ENCODE results near the gene NRG3. TPM values are rescaled to one million over a fixed set of nuclear protein-coding genes. Genes with fewer than 3 reads are reported as not detected.

The NRG3 gene
- total and polyA plus RNA-seq, 2 of the 8 experiments (the other 6 are each of a cell fraction or from before 2014, with no cell fraction given): 4.2 to 5.0 TPM

DNA sequence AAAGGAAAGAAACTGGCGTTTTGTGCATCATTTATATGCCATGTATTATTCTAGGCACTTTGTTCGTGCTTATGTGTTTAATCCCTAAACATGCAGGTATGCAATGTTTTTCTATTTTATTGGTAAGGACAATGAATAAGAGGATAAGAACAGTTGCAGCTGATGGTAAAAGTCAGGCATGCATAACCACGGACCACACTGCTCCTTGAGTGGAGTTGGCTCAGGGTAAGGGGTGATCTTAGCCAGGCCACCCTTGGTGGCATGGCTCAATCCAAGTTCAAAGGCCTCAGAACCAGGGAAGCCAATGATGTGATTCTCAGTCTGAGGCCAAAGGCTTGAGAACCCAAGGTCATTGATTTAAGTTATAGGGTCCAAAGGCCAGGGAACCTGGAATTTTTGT is 1068.1 kb downstream of the NRG3 start:
- Histone ChIP-seq H3K4me2 (ENCODE audit: insufficient read depth in 1 of 2, low read depth in 2 of 2, low read length in 2 of 2) (no peak overlapping the region), H2BK15ac (ENCODE audit: low read length) (no peak overlapping the region), H3K79me1 (ENCODE audit: low read depth, low read length) (no peaks in the 10 kb centered on the region), H3K36me3 (ENCODE audit: control insufficient read depth in 2 of 4, insufficient read depth in 4 of 4, low read length in 3 of 4) (no peaks in the 10 kb centered on the region; a peak in 1 of 8 replicates), H3K9ac (replicated peaks in 1 of 4; ENCODE audit: extremely low read depth in 1 of 4, low read depth in 3 of 4, low read length in 3 of 4) (no peak overlapping the region), H3K4ac (replicated peaks; ENCODE audit: insufficient read length, low read depth, low read length) (no peak overlapping the region), H3K4me1 (replicated peaks in 1 of 4; ENCODE audit: control insufficient read depth in 3 of 4, insufficient read depth in 4 of 4, low read length in 3 of 4) (no peaks in the 10 kb centered on the region), H3K27me3 (replicated peaks in 1 of 4; ENCODE audit: control insufficient read depth in 3 of 4, extremely low read depth in 1 of 4, insufficient read depth in 3 of 4, low read length in 3 of 4) (no peaks in the 10 kb centered on the region), H2BK20ac (ENCODE audit: low read length) (no peak overlapping the region), H3K23me2 (ENCODE audit: low read depth, low read length) (no peaks in the 10 kb centered on the region; the same call in 1 of the 2 replicates), H2BK120ac (replicated peaks; ENCODE audit: low read depth, low read length) (no peak overlapping the region), H3K18ac (ENCODE audit: extremely low read depth, low read length) (no peak overlapping the region), H4K20me1 (replicated peaks in 1 of 2; ENCODE audit: control insufficient read depth in 1 of 2, insufficient read depth in 2 of 2, low read length in 2 of 2) (no peaks in the 10 kb centered on the region), H2BK12ac (ENCODE audit: low read depth, low read length) (no peak overlapping the region), H3K56ac (replicated peaks; ENCODE audit: insufficient read length, low read depth, low read length) (no peak overlapping the region), H3K27ac (ENCODE audit: low read depth, low read length) (no peak overlapping the region), H3K4me3 (ENCODE audit: extremely low read depth in 1 of 4, insufficient read depth in 2 of 4, low read depth in 3 of 4, low read length in 4 of 4) (no peak overlapping the region), H4K8ac (ENCODE audit: extremely low read depth, insufficient read depth, low read length) (peak overlapping the region; percentile 41; the same call in 1 of the 2 replicates), H3K79me2 (ENCODE audit: control insufficient read depth in 1 of 2, insufficient read depth in 2 of 2, low read length in 2 of 2) (no peaks in the 10 kb centered on the region), H2AFZ (ENCODE audit: low read length) (no peak overlapping the region), H3K9me3 (ENCODE audit: insufficient read depth in 2 of 2, low read depth in 1 of 2, low read length in 1 of 2) (peaks cover 9 to 11% of the 10 kb centered on the region in 2 experiments; a peak in 1 of 4 replicates), H4K91ac (replicated peaks; ENCODE audit: insufficient read length, low read length) (no peak overlapping the region), H3K23ac (ENCODE audit: insufficient read length) (no peak overlapping the region), H2AK5ac (ENCODE audit: low read depth, low read length) (no peak overlapping the region), H3K14ac (ENCODE audit: insufficient read length) (no peak overlapping the region), H2BK5ac (ENCODE audit: low read depth, low read length) (no peak overlapping the region), H4K5ac (ENCODE audit: insufficient read length, low read depth, low read length) (no peak overlapping the region)
- ChIA-PET POLR2A (ENCODE audit: partially characterized antibody) (no interaction called here), CTCF (ENCODE audit: partially characterized antibody) (no interaction called here)
- WGBS, 2 experiments (ENCODE audit: extremely low coverage in 1 of 2, insufficient coverage in 1 of 2, insufficient read length in 1 of 2, insufficient replicate concordance in 2 of 2, low coverage in 1 of 2, low lambda C conversion rate in 2 of 2, missing lambda C conversion rate in 1 of 2): 87% methylated on average over 3 of the region's 3 CpGs; no CpG with 5 or more reads in 1 of the 2 experiments
- DNase-seq (ENCODE audit: low read depth in 1 of 2, low spot score in 2 of 2) (no peak), FAIRE-seq (no peak)
- TF ChIP-seq CEBPB (IDR thresholded peaks at IDR 0.05; ENCODE audit: low read depth, low read length): no peak
- TF ChIP-seq RFX5 (IDR thresholded peaks at IDR 0.05; ENCODE audit: borderline replicate concordance, low read depth, low read length): no peak
- no peak for TF ChIP-seq HDAC2 (IDR thresholded peaks at IDR 0.05; ENCODE audit: borderline replicate concordance in 1 of 2, low read depth in 2 of 2, low read length in 2 of 2)
- TF ChIP-seq CHD1 (IDR thresholded peaks at IDR 0.05; ENCODE audit: low read depth, low read length): no peak
- TF ChIP-seq SRF (IDR thresholded peaks at IDR 0.05; ENCODE audit: low read depth, low read length): no peak
- no peak for TF ChIP-seq ASH2L (IDR thresholded peaks at IDR 0.05; ENCODE audit: low read length)
- TF ChIP-seq CHD2 (IDR thresholded peaks at IDR 0.05; ENCODE audit: low read length): no peak
- no peak for TF ChIP-seq TBP (IDR thresholded peaks at IDR 0.05; ENCODE audit: low read depth, low read length)
- TF ChIP-seq, protein P1, sequence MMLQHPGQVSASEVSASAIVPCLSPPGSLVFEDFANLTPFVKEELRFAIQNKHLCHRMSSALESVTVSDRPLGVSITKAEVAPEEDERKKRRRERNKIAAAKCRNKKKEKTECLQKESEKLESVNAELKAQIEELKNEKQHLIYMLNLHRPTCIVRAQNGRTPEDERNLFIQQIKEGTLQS (IDR thresholded peaks at IDR 0.05; ENCODE audit: insufficient read depth, low read depth, low read length): no peak
- no peak for TF ChIP-seq RAD21 (IDR thresholded peaks at IDR 0.05 in 1 of 2, conservative IDR thresholded peaks at IDR 0.05 in 1 of 2; ENCODE audit: low read depth in 2 of 2, low read length in 2 of 2)
- TF ChIP-seq RXRA (IDR thresholded peaks at IDR 0.05; ENCODE audit: insufficient read depth, low read depth, low read length): no peak
- no peak for TF ChIP-seq SP4 (IDR thresholded peaks at IDR 0.05; ENCODE audit: low read length)
- no peak for TF ChIP-seq BACH1 (IDR thresholded peaks at IDR 0.05; ENCODE audit: low read length)
- TF ChIP-seq GTF2F1 (IDR thresholded peaks at IDR 0.05; ENCODE audit: borderline replicate concordance, low read depth, low read length): no peak
